ENCODE measurements around the gene FAM168A.
"Not testable (repeated sequence)": the region's sequence is repeated elsewhere in the genome, so short reads cannot be mapped to it uniquely, and the experiment has no call there.

FAM168A gene

DNA sequence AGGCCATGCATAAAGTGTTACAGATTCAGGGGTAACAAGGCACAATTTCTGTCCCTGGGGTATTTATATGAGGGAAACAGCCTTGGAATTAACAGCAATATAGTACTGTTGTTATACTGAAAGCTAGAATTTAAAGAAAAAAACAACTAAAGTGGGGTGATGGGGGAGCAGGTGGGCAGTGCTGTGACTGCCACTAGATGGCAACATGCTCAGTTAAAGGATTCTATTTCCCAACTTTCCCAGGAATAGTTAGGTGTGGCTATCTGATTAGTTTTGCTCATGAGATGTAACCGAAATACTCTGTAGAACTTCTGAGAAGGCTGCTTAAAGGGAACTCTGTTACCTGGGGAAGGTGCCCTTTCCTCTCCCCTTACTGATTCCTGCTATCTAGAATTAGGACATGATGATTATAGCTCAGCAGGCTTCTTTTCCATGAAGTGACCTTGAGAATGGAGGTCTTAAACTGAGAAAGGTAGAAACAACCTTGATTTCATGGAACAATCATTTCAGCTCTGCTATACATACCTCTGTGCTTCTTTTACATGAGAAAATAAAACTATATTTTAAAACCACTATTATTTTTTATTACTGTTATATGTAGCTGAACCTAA, 119.1 kb downstream of the FAM168A start:
- DNase-seq, result peak; percentile 20
- in situ Hi-C loops (cut with HindIII; ENCODE audit: low pct_ligation_motif_present, low sequenced_read_pairs), result no loop called here
- TF ChIP-seq, protein P1, sequence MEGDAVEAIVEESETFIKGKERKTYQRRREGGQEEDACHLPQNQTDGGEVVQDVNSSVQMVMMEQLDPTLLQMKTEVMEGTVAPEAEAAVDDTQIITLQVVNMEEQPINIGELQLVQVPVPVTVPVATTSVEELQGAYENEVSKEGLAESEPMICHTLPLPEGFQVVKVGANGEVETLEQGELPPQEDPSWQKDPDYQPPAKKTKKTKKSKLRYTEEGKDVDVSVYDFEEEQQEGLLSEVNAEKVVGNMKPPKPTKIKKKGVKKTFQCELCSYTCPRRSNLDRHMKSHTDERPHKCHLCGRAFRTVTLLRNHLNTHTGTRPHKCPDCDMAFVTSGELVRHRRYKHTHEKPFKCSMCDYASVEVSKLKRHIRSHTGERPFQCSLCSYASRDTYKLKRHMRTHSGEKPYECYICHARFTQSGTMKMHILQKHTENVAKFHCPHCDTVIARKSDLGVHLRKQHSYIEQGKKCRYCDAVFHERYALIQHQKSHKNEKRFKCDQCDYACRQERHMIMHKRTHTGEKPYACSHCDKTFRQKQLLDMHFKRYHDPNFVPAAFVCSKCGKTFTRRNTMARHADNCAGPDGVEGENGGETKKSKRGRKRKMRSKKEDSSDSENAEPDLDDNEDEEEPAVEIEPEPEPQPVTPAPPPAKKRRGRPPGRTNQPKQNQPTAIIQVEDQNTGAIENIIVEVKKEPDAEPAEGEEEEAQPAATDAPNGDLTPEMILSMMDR (IDR thresholded peaks at IDR 0.05; ENCODE audit: low read depth, low read length, missing control alignments), result peak; percentile 95
- no peaks in the 10 kb centered on the region for H3K36me3 ChIP-seq (replicated peaks)
- no peak overlapping the region for H3K4me3 ChIP-seq (ENCODE audit: low read depth, low read length)
- H3K27ac ChIP-seq, result no peak overlapping the region
- no peaks in the 10 kb centered on the region for H3K27me3 ChIP-seq (replicated peaks)

DNA sequence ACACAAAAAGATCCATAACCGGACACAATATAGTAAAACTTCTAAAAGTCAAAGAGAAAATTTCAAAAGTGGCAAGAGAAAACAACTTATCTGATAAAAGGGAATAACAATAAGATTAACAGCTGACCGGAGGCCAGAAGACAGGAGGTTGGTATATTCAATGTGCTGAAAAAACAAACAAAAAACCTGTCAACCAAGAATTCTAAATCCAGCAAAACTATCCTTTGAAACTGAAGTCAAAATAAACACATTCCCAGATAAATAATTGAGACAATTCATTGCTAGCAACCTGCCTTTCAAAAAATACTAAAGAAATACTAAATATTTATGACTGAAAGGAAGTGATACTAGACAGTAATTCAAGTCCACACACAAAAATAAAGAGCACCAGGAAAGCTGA, 120.4 kb downstream of the FAM168A start:
- no peaks in the 10 kb centered on the region for H3K36me3 ChIP-seq (replicated peaks)
- in situ Hi-C loops (cut with HindIII; ENCODE audit: low pct_ligation_motif_present, low sequenced_read_pairs), result no loop called here
- H3K27ac ChIP-seq, result no peak overlapping the region
- no peak for DNase-seq
- H3K27me3 ChIP-seq (replicated peaks), result no peaks in the 10 kb centered on the region
- no peak overlapping the region for H3K4me3 ChIP-seq (ENCODE audit: low read depth, low read length)
- TF ChIP-seq, protein P1 (IDR thresholded peaks at IDR 0.05; ENCODE audit: low read depth, low read length, missing control alignments), result no peak

DNA sequence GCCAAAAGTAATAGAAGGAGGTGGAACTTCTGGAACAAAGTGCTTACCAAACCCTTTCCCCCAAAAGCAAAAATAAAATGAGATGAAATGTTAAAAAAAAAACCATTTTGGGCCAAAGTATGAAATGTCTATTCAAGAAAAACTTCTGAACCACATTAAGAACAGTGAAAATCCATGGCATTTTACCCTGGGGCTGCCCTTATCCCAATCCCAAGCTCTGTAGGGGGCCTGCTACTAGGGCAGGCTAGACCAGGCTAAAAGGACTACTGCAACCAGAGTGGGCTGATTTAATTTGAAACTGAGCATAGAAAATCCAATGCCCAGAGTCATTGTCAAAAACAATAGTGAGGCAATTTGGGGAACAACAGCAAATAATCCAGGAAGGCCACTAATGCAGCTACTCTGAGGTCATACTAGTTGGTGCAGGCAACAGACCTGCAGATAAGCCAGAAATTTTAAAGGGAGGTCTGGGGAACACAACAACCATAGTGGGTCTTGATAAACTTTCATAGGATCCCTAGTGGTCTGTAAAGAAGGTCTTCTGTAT, 122.3 kb downstream of the FAM168A start:
- no peak overlapping the region for H3K4me3 ChIP-seq (ENCODE audit: low read depth, low read length)
- H3K36me3 ChIP-seq (replicated peaks), result no peaks in the 10 kb centered on the region
- in situ Hi-C loops (cut with HindIII; ENCODE audit: low pct_ligation_motif_present, low sequenced_read_pairs), result no loop called here
- TF ChIP-seq, protein P1 (IDR thresholded peaks at IDR 0.05; ENCODE audit: low read depth, low read length, missing control alignments), result no peak
- no peaks in the 10 kb centered on the region for H3K27me3 ChIP-seq (replicated peaks)
- no peak overlapping the region for H3K27ac ChIP-seq
- no peak for DNase-seq

DNA sequence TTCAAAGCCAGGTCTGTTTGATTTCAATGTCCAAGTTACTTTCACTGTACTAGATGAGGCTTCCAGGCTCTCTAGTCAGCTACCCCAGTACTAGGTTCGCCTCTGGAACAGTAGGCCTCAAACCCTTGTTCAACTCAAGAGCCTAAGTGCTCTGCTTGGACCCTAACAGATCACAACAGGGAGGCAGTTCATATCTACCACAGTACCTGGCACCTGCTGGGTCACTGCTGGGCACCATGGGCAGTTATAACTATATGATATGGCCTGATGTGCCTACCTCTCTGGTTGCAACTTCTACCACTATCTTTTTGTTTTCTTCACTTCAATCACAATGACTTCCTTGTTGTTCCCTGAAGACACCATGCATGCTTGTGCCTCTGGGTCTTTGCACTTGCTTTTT, 124.7 kb downstream of the FAM168A start:
- no peak for DNase-seq
- in situ Hi-C loops (cut with HindIII; ENCODE audit: low pct_ligation_motif_present, low sequenced_read_pairs), result no loop called here
- Histone ChIP-seq H3K36me3 (replicated peaks) (no peaks in the 10 kb centered on the region), H3K27me3 (replicated peaks) (no peaks in the 10 kb centered on the region), H3K4me3 (ENCODE audit: low read depth, low read length) (no peak overlapping the region), H3K27ac (no peak overlapping the region)
- TF ChIP-seq, protein P1 (IDR thresholded peaks at IDR 0.05; ENCODE audit: low read depth, low read length, missing control alignments), result no peak

DNA sequence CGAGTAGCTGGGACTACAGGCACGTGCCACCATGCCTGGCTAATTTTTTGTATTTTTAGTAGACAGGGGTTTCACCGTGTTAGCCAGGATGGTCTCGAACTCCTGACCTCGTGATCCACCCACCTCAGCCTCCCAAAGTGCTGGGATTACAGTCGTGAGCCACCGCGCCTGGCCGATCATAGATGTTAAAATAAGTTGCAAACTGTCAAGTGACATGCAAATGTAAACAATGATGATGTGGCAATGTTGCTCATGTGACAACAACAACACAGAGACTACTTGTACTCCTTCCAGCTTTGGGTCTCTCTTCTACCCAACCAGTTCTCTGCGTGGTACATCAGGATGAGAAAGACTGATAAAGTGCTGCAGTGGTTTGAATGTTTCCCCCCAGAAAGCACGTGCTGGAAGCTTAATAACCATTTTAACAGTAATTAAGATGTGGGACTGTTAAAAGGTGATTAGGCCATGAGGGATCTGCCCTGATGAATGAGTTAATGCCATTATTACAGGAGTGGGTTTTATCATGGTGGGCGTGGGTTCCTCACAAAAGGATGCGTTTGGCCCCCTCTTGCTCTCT, 127.8 kb downstream of the FAM168A start:
- in situ Hi-C loops (cut with HindIII; ENCODE audit: low pct_ligation_motif_present, low sequenced_read_pairs); H3K27ac ChIP-seq; H3K27me3 ChIP-seq (replicated peaks); H3K4me3 ChIP-seq (ENCODE audit: low read depth, low read length); DNase-seq; H3K36me3 ChIP-seq (replicated peaks): not testable (repeated sequence)

DNA sequence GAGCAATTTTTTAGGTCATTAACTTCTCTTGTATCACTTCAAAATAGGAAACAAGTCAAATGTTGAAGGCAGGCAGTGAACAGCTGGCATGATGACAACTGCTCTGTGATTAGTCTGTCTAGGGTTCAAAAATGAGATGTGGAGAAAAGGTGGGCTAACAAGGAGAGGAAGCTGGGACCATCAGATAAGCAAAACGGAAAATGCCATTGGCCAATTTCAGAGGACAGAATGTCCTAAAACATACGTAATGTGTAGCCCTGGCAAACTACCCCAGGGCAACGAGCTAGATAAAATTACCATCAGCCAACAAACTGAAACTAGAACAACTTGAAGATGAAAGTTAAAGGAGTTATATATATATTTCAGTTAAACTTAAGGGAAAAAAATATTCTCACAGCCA, 128.5 kb downstream of the FAM168A start:
- H3K27ac ChIP-seq, result no peak overlapping the region
- TF ChIP-seq, protein P1 (IDR thresholded peaks at IDR 0.05; ENCODE audit: low read depth, low read length, missing control alignments), result no peak
- H3K36me3 ChIP-seq (replicated peaks), result no peaks in the 10 kb centered on the region
- H3K4me3 ChIP-seq (ENCODE audit: low read depth, low read length), result no peak overlapping the region
- in situ Hi-C loops (cut with HindIII; ENCODE audit: low pct_ligation_motif_present, low sequenced_read_pairs), result no loop called here
- no peaks in the 10 kb centered on the region for H3K27me3 ChIP-seq (replicated peaks)
- DNase-seq, result no peak

Measured in brain microvascular endothelial cell (primary cell).